Activated CD4-positive, alpha-beta T cell treated with anti-CD3 and anti-CD28 coated beads for 4 hours (primary cell): ENCODE data around the gene GPR143.

Experiments
- DNase-seq, 2 donors: peaks; one replicate each; pipeline ENCODE4 v3.0.0-alpha.2; 2020

Gene GPR143

DNA sequence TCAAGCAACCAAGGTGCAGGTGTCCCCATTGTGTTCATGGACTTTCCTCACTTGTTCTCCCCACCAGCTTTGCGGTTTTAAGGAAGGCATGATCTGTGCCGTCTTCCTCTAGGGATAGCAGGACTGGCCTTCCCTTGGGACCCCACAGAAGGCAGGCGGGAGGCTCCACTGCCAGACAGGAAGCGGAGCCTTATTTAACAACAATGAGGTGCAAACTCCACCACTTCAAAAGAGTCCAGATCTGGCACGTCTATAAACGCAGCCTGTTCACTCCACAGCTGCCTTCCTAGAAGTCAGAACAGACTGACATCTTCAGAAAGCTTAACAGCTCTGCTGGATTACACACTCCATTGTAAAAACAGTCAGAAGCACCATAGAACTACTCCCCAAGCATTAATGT lies 1.7 kb upstream of the GPR143 start:
- DNase-seq: no peak

DNA sequence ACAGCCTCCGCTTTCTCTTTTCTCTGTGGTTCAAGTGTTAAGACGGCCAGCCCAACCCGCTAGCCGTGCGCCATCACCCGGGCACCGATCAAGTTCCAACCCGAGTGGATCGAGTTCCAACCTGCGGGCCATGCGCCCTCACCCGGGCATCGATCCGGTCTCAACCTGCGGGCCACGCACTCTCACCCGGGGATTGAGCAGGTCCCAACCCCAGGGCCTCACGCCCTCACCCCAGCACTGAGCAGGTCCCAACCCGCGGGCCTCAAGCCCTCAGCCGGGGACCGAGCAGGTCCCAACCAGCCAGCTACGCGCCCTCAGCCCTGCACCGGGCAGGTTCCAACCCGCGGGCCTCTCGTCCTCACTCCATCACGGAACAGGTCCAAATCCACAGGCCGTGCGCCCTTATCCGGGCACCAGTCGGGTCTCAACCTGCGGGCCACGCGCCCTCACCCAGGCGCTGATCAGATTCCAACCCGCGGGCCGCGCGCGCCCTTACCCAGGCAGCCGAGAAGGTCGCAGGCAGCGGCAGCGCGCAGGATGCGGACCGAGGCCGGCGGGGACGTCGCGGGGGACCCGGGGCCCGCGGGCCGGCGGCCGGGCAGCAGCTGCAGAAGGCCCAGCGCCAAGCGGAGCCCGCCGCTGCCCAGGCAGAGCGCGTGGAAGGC lies 443 bp downstream of the GPR143 start:
- DNase-seq: no peak

GRCh38 chrX:9759337-9759736 lies 6.3 kb downstream of the GPR143 start:
- no peak for DNase-seq

DNA sequence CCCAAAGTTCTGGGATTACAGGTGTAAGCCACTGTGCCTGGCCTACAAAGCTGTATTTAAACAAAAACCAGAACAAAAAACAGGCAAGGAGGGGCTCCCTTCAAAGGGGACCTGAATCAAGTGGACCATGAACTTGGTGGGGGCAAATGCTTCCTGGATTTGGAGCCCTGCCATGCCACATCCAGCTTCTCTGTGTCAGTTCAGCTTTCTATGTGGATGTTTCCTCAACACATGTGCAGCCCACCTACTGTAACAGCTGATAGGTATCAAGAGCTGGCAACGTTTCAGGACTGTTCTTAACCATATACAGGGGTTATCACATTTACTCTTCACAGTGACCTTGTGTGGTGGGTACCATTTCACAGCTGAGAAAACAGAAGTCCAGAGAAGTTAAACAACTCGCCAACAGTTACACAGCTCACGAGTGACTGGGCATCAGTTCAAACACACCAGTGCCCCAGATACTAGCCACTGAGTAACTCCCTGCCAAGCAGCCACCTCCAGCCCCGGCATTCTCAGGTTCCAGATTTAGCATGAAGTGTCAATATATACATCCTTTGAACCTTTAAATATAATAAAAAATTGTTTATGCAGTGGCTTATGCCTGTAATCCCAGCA lies 7.5 kb downstream of the GPR143 start:
- DNase-seq: no peak

DNA sequence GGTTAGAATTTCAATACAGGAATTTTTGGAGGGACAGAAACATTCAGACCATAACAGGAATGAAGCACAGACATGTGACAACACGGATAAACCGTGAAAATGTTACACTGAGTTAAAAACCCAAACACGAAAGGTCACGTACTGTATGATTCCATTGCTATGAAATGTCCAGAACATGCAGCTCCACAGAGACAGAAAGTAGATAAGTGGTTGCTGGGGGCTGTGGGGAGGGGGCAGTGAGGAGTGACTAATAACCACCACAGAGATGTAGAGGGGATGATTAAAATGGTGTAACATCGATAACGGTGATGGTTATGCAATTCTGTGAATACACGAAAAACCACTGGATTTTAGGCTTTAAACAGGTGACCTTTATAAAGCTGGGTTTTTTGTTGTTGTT lies 8.3 kb downstream of the GPR143 start:
- no peak for DNase-seq

GRCh38 chrX:9749146-9749692 lies 16.4 kb downstream of the GPR143 start:
- no peak for DNase-seq

- DNase-seq: no peak
These were observed 18.0 kb downstream of the GPR143 start for GRCh38 chrX:9747644-9748043.

- no peak for DNase-seq
These were observed 19.3 kb downstream of the GPR143 start for GRCh38 chrX:9746148-9746888.

DNA sequence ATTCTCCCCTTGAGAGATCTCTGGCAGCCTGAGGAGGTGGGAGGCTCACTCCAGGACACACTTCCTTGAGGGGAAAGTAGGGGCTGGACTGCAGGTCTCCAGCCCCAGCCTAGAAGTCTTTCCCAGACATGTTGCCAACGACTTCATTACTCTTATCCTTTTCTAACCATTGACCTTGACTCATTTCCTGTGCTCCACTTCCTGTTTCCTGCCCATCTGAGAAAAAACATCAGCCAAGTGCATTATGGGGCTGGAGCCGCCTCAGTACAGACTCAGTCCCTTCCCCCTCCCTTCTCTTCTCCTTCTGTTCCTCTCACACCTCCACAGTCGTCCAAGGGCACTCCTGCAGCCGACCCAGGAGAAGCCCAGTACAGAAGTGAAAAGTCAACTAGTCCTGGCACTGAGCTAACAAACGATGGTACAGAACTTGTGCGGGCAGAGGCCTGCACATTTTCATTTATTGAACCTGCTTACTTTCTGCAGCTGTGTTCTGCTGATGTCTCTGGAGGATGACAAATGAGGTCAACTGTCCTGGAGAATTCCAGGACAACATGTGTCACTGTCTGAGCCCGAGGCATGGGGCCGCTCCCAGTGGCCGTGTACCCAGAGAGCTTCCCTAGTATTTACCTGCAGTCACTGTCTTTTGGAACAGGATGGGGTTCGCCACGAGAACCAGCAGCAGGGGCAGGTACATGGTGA lies 20.1 kb downstream of the GPR143 start:
- no peak for DNase-seq

GRCh38 chrX:9739130-9739529 lies 26.5 kb downstream of the GPR143 start:
- no peak for DNase-seq

GRCh38 chrX:9738151-9738550 lies 27.5 kb downstream of the GPR143 start:
- DNase-seq: no peak

- no peak for DNase-seq
These were observed 28.3 kb downstream of the GPR143 start for GRCh38 chrX:9737363-9737762.

DNA sequence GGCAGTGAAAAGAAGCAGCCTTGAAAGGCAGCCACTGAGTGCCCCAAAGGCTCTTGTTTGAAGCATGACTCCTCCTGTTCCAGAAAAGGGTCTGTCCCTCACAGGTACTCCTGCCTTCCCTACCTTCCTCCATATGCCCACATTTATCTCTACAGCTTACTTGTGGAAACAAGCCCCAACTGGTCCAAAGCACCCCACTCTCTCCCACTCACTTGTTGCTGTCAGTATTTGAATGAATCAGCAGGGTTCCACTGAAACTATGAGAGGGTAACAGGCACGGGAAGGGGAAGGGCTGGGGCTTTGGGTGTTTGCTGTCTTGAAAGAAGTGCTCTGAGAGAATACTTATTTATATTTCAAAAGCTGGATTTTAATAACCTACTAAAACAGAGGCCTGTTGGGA lies 34.9 kb downstream of the GPR143 start:
- DNase-seq: no peak

DNA sequence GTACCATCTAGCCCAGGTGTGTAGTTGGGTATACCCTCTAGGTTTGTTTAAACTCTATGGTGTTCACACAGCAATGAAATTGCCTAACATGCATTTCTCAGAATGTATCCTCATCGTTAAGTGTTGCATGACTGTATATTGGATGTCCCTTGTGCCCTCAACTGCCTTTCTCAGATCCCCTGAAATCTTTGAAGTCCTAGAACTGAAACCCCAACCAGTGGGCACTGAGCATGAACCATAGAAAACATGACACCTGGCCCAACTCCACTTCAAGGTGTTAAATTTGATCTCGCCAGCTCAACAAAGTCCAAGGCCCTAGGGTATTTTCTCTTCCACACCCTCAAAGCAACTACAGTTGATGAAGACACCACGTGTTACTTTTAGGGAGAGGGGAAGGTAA lies 35.6 kb downstream of the GPR143 start:
- no peak for DNase-seq

- no peak for DNase-seq
These were observed 36.3 kb downstream of the GPR143 start for GRCh38 chrX:9729171-9729885.

DNA sequence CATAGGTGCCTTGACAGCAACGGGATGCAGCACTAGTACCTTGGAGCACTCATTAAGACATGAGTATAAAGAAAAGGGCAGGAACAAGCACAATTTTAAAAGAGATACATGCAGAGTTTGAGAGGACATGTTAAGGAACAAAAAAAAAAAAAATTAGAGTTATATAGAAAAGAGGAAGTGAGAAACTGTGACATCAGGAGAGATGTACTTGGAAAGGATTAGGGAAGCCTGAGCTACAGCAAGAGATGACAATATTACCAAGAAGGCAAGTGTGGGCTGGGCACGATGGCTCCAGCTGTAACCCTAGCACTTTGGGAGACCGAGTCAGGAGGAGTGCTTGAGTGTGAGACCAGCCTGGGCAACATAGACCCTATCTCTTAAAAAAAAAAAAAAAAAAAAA lies 37.4 kb downstream of the GPR143 start:
- no peak for DNase-seq

- no peak for DNase-seq
These were observed 40.9 kb downstream of the GPR143 start for GRCh38 chrX:9724711-9725110.

- no peak for DNase-seq
These were observed 48.3 kb downstream of the GPR143 start for GRCh38 chrX:9717376-9717775.

DNA sequence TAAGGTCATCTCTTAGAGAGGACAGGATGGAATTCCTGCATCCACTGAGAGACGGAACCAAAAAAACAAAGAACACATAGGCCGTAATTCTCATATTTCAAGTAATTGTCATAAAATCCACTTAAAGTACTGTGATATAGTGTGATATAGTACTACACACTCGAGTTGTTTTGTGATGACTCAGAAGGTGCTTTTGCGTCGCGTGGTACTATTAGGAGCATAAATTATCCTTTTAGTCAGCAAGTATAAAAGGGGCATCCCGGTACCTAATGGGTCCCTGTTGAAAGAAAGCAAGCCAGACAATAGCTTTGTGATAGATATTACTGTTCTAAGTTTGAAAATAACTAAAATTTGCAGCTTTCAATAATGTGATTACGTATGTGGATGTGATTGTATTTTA lies 55.3 kb downstream of the GPR143 start:
- no peak for DNase-seq

- peak; percentile 57 to 80 for DNase-seq
These were observed 56.6 kb downstream of the GPR143 start for GRCh38 chrX:9708923-9709553.

DNA sequence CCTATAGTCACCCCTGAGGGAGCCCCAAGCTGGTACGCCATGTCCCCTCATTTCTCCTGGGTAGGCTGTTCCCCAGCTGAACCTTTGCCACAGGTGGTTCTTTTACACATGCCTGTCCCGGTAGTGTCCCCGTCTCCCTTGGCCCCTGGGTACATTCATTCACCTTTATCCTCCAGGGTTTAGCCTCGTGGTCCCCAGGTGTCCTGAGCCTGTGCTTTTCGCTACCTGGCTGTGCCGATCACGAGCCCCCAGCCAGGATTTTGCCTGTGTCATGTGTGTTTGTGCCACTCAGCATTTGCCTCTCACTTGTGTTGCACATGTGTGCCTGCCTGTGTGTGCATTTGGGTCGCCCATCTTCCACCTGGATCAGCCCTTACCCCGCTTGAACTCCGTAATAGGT lies 57.6 kb downstream of the GPR143 start:
- no peak for DNase-seq
